ENCODE results near the gene GCNT4. TPM values are rescaled to one million over a fixed set of nuclear protein-coding genes. Genes with fewer than 3 reads are reported as not detected.
"Not testable (repeated sequence)": the region's sequence is repeated elsewhere in the genome, so short reads cannot be mapped to it uniquely, and the experiment has no call there.

The GCNT4 gene
- total RNA-seq, result under 1 TPM; 0.42 to 0.57 TPM

GRCh38 chr5:75052192-75053053 is at the start of gene GCNT4:
TSS of gene GCNT4 (minus strand) at chr5:75052558. CDS start at chr5:75030037, 22,521 bp downstream.
- H3K9me3 Mint-ChIP-seq, result no peaks in the 10 kb centered on the region
- H3K27me3 Mint-ChIP-seq, result peaks cover 37 to 40% of the 10 kb centered on the region in 2 donors
- H3K4me3 Mint-ChIP-seq, result peak within 1 kb of the TSS; percentile 88
- no peaks in the 10 kb centered on the region for H3K36me3 Mint-ChIP-seq
- peak within 1 kb of the TSS; percentile 13 to 24 for H3K27ac Mint-ChIP-seq
- DNase-seq (ENCODE audit: low spot score) (peak; percentile 77), ATAC-seq (peak; percentile 57 to 86)
- peaks cover 41 to 53% of the 10 kb centered on the region in 2 donors for H3K4me1 Mint-ChIP-seq (ENCODE audit: low read depth in 2 of 2)

GRCh38 chr5:75095956-75096355 is 43.6 kb upstream of the GCNT4 start:
- H3K4me1 Mint-ChIP-seq (ENCODE audit: low read depth in 2 of 2), result peaks cover 13 to 15% of the 10 kb centered on the region in 2 donors
- not testable (repeated sequence) for ATAC-seq; H3K36me3 Mint-ChIP-seq; DNase-seq (ENCODE audit: low spot score); H3K9me3 Mint-ChIP-seq
- H3K27ac Mint-ChIP-seq, result peak overlapping the region; percentile 24 to 70
- peaks cover 10 to 14% of the 10 kb centered on the region in 2 donors for H3K27me3 Mint-ChIP-seq
- H3K4me3 Mint-ChIP-seq, result peak overlapping the region; percentile 3

DNA sequence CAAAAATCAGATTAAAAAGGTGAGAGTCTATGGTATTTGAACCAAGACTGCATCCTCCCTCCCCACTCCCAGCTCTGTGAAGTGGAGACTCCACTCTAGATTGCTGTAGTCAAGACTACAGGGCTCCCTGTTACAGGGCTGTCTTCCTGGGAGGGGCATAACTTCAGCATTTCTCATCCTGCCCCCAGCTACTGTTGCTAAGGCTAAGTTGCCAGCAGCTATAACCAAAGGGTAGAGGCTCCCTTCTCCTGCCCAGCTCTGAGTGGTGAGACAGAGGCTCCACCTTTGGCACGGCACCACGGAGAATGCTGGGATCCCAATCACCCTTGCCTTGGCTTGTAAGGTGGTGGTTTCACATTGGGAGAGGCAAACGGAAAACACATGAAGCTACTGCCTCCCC is 39.2 kb upstream of the GCNT4 start:
- peaks cover 13 to 15% of the 10 kb centered on the region in 2 donors for H3K4me1 Mint-ChIP-seq (ENCODE audit: low read depth in 2 of 2)
- H3K27ac Mint-ChIP-seq, result no peak overlapping the region
- H3K9me3 Mint-ChIP-seq, result no peaks in the 10 kb centered on the region
- H3K4me3 Mint-ChIP-seq, result no peak overlapping the region
- DNase-seq (ENCODE audit: low spot score) (no peak), ATAC-seq (no peak)
- peaks cover 18 to 24% of the 10 kb centered on the region in 2 donors for H3K27me3 Mint-ChIP-seq
- H3K36me3 Mint-ChIP-seq, result no peaks in the 10 kb centered on the region

- no peak for DNase-seq (ENCODE audit: low spot score)
- Mint-ChIP-seq H3K4me3 (no peak overlapping the region), H3K4me1 (ENCODE audit: low read depth in 2 of 2) (peaks cover 2 to 4% of the 10 kb centered on the region in 2 donors), H3K9me3 (no peaks in the 10 kb centered on the region), H3K27me3 (peaks cover 20 to 29% of the 10 kb centered on the region in 2 donors), H3K36me3 (no peaks in the 10 kb centered on the region), H3K27ac (no peak overlapping the region)
- no peak for ATAC-seq
Measured at GRCh38 chr5:75089662-75090061, 37.3 kb upstream of the GCNT4 start.

DNA sequence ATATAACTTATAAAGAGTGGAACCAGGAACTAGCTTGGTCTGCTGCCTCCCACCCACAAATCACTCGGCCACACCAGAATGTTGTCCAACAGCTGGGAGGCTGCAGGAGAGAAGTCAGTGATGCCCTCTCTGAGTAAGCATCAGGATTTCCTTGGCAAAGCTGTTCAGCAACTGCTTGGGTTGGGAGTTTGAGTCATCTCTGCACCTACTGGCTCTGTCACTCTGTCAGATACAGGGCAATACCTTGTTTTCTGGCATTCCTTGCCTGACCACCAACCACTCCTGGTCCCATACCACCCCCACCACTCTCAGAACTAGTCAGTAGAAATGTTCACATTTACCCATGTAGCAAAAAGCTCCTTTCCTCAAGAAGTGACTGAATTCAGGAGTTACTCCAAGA is 36.8 kb upstream of the GCNT4 start:
- Mint-ChIP-seq H3K36me3 (no peaks in the 10 kb centered on the region), H3K27ac (no peak overlapping the region), H3K9me3 (no peaks in the 10 kb centered on the region), H3K27me3 (peaks cover 18 to 29% of the 10 kb centered on the region in 2 donors), H3K4me3 (no peak overlapping the region), H3K4me1 (ENCODE audit: low read depth in 2 of 2) (no peaks in the 10 kb centered on the region)
- ATAC-seq (no peak), DNase-seq (ENCODE audit: low spot score) (no peak)

DNA sequence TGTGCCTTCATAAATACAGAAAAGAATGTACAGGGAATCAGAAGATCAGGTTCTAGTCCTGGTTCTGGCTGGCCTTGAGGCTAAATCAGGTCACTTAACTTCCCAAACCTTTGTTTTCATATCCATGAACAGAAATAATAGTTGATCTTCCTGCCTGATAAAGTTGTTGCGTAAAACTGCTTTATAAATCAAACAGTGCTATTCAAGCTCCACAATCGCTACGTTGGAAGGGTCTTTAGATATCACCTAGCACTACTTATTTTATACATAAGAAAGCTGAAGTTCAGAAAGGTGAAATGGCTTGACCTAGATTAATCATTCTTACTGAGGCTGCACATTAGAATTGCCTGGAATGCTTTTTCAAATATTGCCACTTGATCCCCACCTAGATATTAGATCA is 36.3 kb upstream of the GCNT4 start:
- no peaks in the 10 kb centered on the region for H3K36me3 Mint-ChIP-seq
- H3K27ac Mint-ChIP-seq, result no peak overlapping the region
- peaks cover 18 to 29% of the 10 kb centered on the region in 2 donors for H3K27me3 Mint-ChIP-seq
- H3K4me1 Mint-ChIP-seq (ENCODE audit: low read depth in 2 of 2), result no peaks in the 10 kb centered on the region
- ATAC-seq, result no peak
- no peak overlapping the region for H3K4me3 Mint-ChIP-seq
- no peaks in the 10 kb centered on the region for H3K9me3 Mint-ChIP-seq
- DNase-seq (ENCODE audit: low spot score), result no peak

- H3K36me3 Mint-ChIP-seq, result no peaks in the 10 kb centered on the region
- no peak for DNase-seq (ENCODE audit: low spot score)
- H3K4me1 Mint-ChIP-seq (ENCODE audit: low read depth in 2 of 2), result no peaks in the 10 kb centered on the region
- peaks cover 4 to 15% of the 10 kb centered on the region in 2 donors for H3K27me3 Mint-ChIP-seq
- ATAC-seq, result no peak
- H3K9me3 Mint-ChIP-seq, result no peaks in the 10 kb centered on the region
- H3K27ac Mint-ChIP-seq, result no peak overlapping the region
- no peak overlapping the region for H3K4me3 Mint-ChIP-seq
Measured at GRCh38 chr5:75081510-75081909, 29.2 kb upstream of the GCNT4 start.

- not testable (repeated sequence) for ATAC-seq; H3K27ac Mint-ChIP-seq; H3K36me3 Mint-ChIP-seq; H3K9me3 Mint-ChIP-seq; H3K4me3 Mint-ChIP-seq; H3K4me1 Mint-ChIP-seq (ENCODE audit: low read depth in 2 of 2); DNase-seq (ENCODE audit: low spot score)
- H3K27me3 Mint-ChIP-seq, result peaks cover 6 to 11% of the 10 kb centered on the region in 2 donors
Measured at GRCh38 chr5:75079346-75079745, 27.0 kb upstream of the GCNT4 start.

- peaks cover 9 to 11% of the 10 kb centered on the region in 2 donors for H3K27me3 Mint-ChIP-seq
- H3K4me1 Mint-ChIP-seq (ENCODE audit: low read depth in 2 of 2), result no peaks in the 10 kb centered on the region
- H3K4me3 Mint-ChIP-seq, result no peak overlapping the region
- DNase-seq (ENCODE audit: low spot score) (no peak), ATAC-seq (no peak)
- H3K36me3 Mint-ChIP-seq, result no peaks in the 10 kb centered on the region
- H3K9me3 Mint-ChIP-seq, result no peaks in the 10 kb centered on the region
- H3K27ac Mint-ChIP-seq, result no peak overlapping the region
Measured at GRCh38 chr5:75078027-75078426, 25.7 kb upstream of the GCNT4 start.

DNA sequence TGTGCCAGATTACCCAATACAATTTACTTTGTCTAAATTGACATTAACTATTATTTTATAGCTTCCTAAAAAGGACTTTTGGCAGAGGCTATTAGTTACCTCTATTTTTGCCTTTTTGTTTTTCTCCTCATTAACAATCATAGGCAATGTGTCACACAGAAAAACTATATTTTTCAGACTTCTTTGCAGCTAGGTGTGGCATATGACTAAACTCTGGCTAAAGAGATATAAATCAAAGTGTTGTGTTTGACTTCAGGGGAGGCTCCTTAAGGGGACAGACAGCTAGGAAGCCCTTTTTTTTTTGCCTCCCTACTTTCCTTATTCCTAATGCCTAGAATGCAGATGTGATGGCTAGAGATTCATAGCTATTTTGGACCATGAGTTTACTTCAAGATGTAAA is 19.7 kb upstream of the GCNT4 start:
- no peak overlapping the region for H3K4me3 Mint-ChIP-seq

GRCh38 chr5:75071100-75071499 is 18.7 kb upstream of the GCNT4 start:
- Mint-ChIP-seq H3K4me1 (ENCODE audit: low read depth in 2 of 2) (no peaks in the 10 kb centered on the region), H3K9me3 (no peaks in the 10 kb centered on the region), H3K4me3 (no peak overlapping the region), H3K36me3 (no peaks in the 10 kb centered on the region), H3K27ac (no peak overlapping the region), H3K27me3 (peaks cover 9 to 13% of the 10 kb centered on the region in 2 donors)
- no peak for DNase-seq (ENCODE audit: low spot score)
- ATAC-seq, result no peak

More for the DNA sequence above, 19.7 kb upstream of the GCNT4 start:
- no peaks in the 10 kb centered on the region for H3K9me3 Mint-ChIP-seq
- H3K27me3 Mint-ChIP-seq, result peaks cover 3 to 9% of the 10 kb centered on the region in 2 donors
- H3K4me1 Mint-ChIP-seq (ENCODE audit: low read depth in 2 of 2), result no peaks in the 10 kb centered on the region
- DNase-seq (ENCODE audit: low spot score) (no peak), ATAC-seq (no peak)
- H3K36me3 Mint-ChIP-seq, result no peaks in the 10 kb centered on the region
- no peak overlapping the region for H3K27ac Mint-ChIP-seq

DNA sequence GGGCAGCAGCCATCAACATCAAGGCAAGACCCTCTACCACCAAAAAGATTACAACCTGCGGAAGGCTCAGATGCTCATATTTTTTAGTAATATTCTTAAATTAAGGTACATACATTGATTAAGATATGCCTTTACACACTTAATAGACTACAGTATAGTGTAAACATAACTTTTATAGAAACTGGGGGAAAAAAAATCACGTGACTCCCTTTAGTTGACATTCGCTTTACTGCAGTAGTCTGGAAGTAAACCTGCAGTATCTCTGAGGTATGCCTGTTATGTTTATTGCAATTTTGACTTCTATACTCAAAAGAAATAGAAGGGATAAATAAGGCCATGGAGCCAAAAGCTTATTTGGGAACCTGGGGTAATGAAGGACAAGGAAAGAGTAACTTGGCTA is 15.1 kb upstream of the GCNT4 start:
- no peak overlapping the region for H3K27ac Mint-ChIP-seq
- H3K4me1 Mint-ChIP-seq (ENCODE audit: low read depth in 2 of 2), result no peaks in the 10 kb centered on the region
- no peak for DNase-seq (ENCODE audit: low spot score)
- H3K36me3 Mint-ChIP-seq, result no peaks in the 10 kb centered on the region
- H3K9me3 Mint-ChIP-seq, result no peaks in the 10 kb centered on the region
- ATAC-seq, result no peak
- no peak overlapping the region for H3K4me3 Mint-ChIP-seq
- peaks cover 7 to 9% of the 10 kb centered on the region in 2 donors for H3K27me3 Mint-ChIP-seq

DNA sequence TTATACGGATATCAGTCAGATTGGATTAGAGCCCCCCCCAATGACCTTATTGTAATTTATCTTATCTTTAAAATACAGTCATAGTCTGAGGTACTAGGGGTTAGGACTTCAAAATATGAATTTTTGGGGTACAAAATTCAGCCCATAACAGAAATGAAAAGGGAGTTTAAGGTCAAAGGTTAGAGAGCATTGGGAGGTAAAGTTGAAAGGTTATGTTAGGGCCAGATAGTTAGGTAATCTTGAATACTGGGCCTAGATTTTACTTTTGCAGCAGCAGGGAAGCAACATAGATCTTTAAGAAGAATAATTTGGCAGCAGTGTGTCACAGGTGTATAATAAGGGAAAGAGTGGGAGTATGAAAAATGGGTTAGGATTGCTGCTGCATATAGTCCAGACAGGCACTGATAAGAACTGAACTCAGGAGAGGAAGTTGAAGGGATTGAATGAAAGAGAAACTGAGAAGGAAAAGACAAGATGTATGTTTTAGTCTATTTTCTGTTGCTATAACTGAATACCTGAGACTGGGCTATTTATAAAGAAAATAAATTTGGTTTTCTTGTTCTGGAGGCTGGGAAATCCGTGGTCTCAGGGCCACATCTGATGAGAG is 10.7 kb upstream of the GCNT4 start:
- no peaks in the 10 kb centered on the region for H3K36me3 Mint-ChIP-seq
- no peak for DNase-seq (ENCODE audit: low spot score)
- H3K4me1 Mint-ChIP-seq (ENCODE audit: low read depth in 2 of 2), result no peaks in the 10 kb centered on the region
- peaks cover 14 to 15% of the 10 kb centered on the region in 2 donors for H3K27me3 Mint-ChIP-seq
- no peak overlapping the region for H3K27ac Mint-ChIP-seq
- H3K4me3 Mint-ChIP-seq, result no peak overlapping the region
- H3K9me3 Mint-ChIP-seq, result no peaks in the 10 kb centered on the region
- ATAC-seq, result no peak

GRCh38 chr5:75059912-75060545 is 7.7 kb upstream of the GCNT4 start:
- Mint-ChIP-seq H3K4me3 (no peak overlapping the region), H3K27ac (no peak overlapping the region), H3K27me3 (peaks cover 17 to 21% of the 10 kb centered on the region in 2 donors), H3K9me3 (no peaks in the 10 kb centered on the region), H3K36me3 (no peaks in the 10 kb centered on the region), H3K4me1 (ENCODE audit: low read depth in 2 of 2) (peaks cover 0 to under 1% of the 10 kb centered on the region in 2 donors)
- no peak for DNase-seq (ENCODE audit: low spot score)
- no peak for ATAC-seq

Measured in natural killer cell treated with Interleukin-12 subunit alpha and Interleukin-12 subunit beta and Interleukin-15 and Interleukin-18, amount 100 ng/mL, for 72 hours (primary cell).